ENCODE results near the gene MOB1B.

- TF ChIP-seq EZH2 (IDR thresholded peaks at IDR 0.05; ENCODE audit: insufficient read depth, poor library complexity, severe bottlenecking): no peak
- no peak for TF ChIP-seq EZH2phosphoT487 (IDR thresholded peaks at IDR 0.05; ENCODE audit: insufficient read depth, low read depth)
Measured at GRCh38 chr4:70932984-70933383, 30.8 kb downstream of the MOB1B start.

Data from GM23248 (cell line).